CD4-positive, alpha-beta T cell (primary cell): ENCODE results near the gene KCNH2. TPM values are rescaled to one million over a fixed set of nuclear protein-coding genes. Genes with fewer than 3 reads are reported as not detected.

Experiments used
- ATAC-seq: fragments of 200-7000 bp; cut with Tn5 transposase; one replicate; pipeline ENCODE4 v1.10.0; 2022; ENCODE audit warnings: mild to moderate bottlenecking; ENCODE audit not compliant: poor library complexity
- CTCF ChIA-PET: fragments of 350-600 bp; sonication (Branson Sonifier 250); formaldehyde crosslinking; loops from one replicate; lab custom pipeline; 2021; ENCODE audit warnings: antibody characterized with exemption, inconsistent platforms; lab: Charles Lee
- POLR2A ChIA-PET: fragments of 350-600 bp; sonication (Branson Sonifier 250); formaldehyde crosslinking; loops from one replicate; lab custom pipeline; 2021; ENCODE audit warnings: antibody characterized with exemption, inconsistent platforms; lab: Charles Lee
- DNase-seq, 14 experiments: peaks; one replicate each; pipeline ENCODE4 v3.0.0-alpha.2; 2013 to 2020; ENCODE audit warnings: mixed read lengths in 2 of 14
- H3K27ac ChIP-seq, 2 donors: one replicate each; pipeline versions ENCODE4 v1.5.1 to v1.7.0; 2013; ENCODE audit warnings: low read length in 2 of 2, low read depth in 1 of 2, mild to moderate bottlenecking in 1 of 2
- H3K27me3 ChIP-seq, 2 experiments: 1 replicate in 1 of 2; 2 replicates in 1 of 2; pipeline versions ENCODE4 v1.6.1 to v1.7.0; 2013; ENCODE audit warnings: low read length in 2 of 2, control low read depth in 1 of 2, mild to moderate bottlenecking in 1 of 2, moderate library complexity in 1 of 2; ENCODE audit not compliant: insufficient read depth in 2 of 2, control insufficient read depth in 1 of 2
- H3K36me3 ChIP-seq: one replicate; pipeline ENCODE4 v1.6.1; 2013; ENCODE audit warnings: low read length, control low read depth; ENCODE audit not compliant: insufficient read depth
- H3K4me1 ChIP-seq: one replicate; pipeline ENCODE4 v1.6.1; 2013; ENCODE audit warnings: low read length, control low read depth; ENCODE audit not compliant: insufficient read depth
- H3K4me3 ChIP-seq: one replicate; pipeline ENCODE4 v1.5.1; 2013; ENCODE audit warnings: mild to moderate bottlenecking, low read length, moderate library complexity
- H3K9me3 ChIP-seq, 2 experiments: 1 replicate in 1 of 2; 2 replicates in 1 of 2; pipeline versions ENCODE4 v1.6.1 to v1.7.0; 2013; ENCODE audit warnings: low read length in 2 of 2, mild to moderate bottlenecking in 2 of 2, control low read depth in 1 of 2, moderate library complexity in 1 of 2; ENCODE audit not compliant: control insufficient read depth in 1 of 2, insufficient read depth in 1 of 2
- H3K27ac Mint-ChIP-seq: one replicate; pipeline ENCODE4 v1.8.0; 2020; ENCODE audit warnings: mixed read lengths
- H3K27me3 Mint-ChIP-seq: one replicate; pipeline ENCODE4 v1.8.0; 2021; ENCODE audit warnings: mixed read lengths
- H3K36me3 Mint-ChIP-seq: one replicate; pipeline ENCODE4 v1.8.0; 2021; ENCODE audit warnings: low read depth, mixed read lengths
- H3K4me1 Mint-ChIP-seq: one replicate; pipeline ENCODE4 v1.8.0; 2021; ENCODE audit warnings: low read depth, mixed read lengths
- H3K4me3 Mint-ChIP-seq: one replicate; pipeline ENCODE4 v1.8.0; 2020; ENCODE audit warnings: mild to moderate bottlenecking, mixed read lengths
- H3K9me3 Mint-ChIP-seq: one replicate; pipeline ENCODE4 v1.8.0; 2020; ENCODE audit warnings: mixed read lengths
- intact Hi-C, 2 experiments: fragments of 100-400 bp; cut with DNase I in 1 of 2; cut with micrococcal nuclease in 1 of 2; formaldehyde crosslinking; loops; one replicate each; pipeline versions ENCODE4 v1.15.1 to v1.9.0; 2023 to 2025; cut with DNase I, micrococcal nuclease
- total RNA-seq, 174 experiments: library from RNA in 2 of 174; stranded (reverse) in 2 of 174; gene quantifications; one replicate each; pipeline ENCODE4 v1.2.3 and lab custom pipeline; 2021 to 2026
- TF ChIP-seq, protein P1 (sequence below): fragments of 200-600 bp; IDR thresholded peaks from one replicate; pipeline ENCODE4 v1.8.0; 2022; ENCODE audit warnings: antibody characterized with exemption, mild to moderate bottlenecking

KCNH2 gene
- total RNA-seq, 2 experiments from 2014 or later: 1.9 to 2.3 TPM

DNA sequence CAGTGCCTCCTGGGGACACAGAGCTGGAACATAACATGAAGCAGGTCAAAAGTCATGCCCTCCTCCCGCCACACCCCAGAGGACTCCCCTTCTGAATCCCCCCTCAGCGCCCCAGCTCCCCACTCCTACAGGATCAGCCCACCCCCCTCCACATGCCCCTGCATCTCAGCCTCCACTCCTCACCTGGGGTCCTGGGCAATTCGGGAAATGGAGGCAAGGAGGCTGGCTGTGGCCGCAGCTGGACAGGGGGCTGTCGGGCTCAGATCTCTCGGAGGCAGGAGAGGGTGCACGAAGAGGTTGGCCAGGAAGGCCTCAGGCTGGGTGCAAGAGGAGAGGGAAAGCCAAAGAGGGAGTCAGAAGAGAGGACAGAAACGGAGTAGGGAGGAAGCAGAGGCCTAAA is 38.4 kb upstream of the KCNH2 start:
- Mint-ChIP-seq H3K27ac (peak overlapping the region; percentile 83), H3K4me3 (peak overlapping the region; percentile 64), H3K4me1 (peaks cover 76% of the 10 kb centered on the region), H3K27me3 (peaks cover 10% of the 10 kb centered on the region), H3K9me3 (no peaks in the 10 kb centered on the region), H3K36me3 (peaks cover 8% of the 10 kb centered on the region)
- intact Hi-C loops: loop anchor here (1.0 to 10.0 kb wide), 4 partner anchors 30 to 918 kb away; partner anchors contain the start of genes CDK5 (in 2 of the 2) and SLC4A2 (in 2 of the 2)
- DNase-seq (no peak), ATAC-seq (no peak)
- Histone ChIP-seq H3K4me1 (peaks cover 80% of the 10 kb centered on the region), H3K27ac (no peak overlapping the region), H3K4me3 (no peak overlapping the region), H3K9me3 (peaks cover 0 to 6% of the 10 kb centered on the region in 2 experiments), H3K27me3 (peaks cover 4 to 7% of the 10 kb centered on the region in 2 experiments), H3K36me3 (no peaks in the 10 kb centered on the region)
- TF ChIP-seq, protein P1, sequence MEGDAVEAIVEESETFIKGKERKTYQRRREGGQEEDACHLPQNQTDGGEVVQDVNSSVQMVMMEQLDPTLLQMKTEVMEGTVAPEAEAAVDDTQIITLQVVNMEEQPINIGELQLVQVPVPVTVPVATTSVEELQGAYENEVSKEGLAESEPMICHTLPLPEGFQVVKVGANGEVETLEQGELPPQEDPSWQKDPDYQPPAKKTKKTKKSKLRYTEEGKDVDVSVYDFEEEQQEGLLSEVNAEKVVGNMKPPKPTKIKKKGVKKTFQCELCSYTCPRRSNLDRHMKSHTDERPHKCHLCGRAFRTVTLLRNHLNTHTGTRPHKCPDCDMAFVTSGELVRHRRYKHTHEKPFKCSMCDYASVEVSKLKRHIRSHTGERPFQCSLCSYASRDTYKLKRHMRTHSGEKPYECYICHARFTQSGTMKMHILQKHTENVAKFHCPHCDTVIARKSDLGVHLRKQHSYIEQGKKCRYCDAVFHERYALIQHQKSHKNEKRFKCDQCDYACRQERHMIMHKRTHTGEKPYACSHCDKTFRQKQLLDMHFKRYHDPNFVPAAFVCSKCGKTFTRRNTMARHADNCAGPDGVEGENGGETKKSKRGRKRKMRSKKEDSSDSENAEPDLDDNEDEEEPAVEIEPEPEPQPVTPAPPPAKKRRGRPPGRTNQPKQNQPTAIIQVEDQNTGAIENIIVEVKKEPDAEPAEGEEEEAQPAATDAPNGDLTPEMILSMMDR: no peak
- CTCF ChIA-PET: interaction anchor here (1.2 to 4.6 kb wide), 3 partner anchors 9 to 54 kb away, joined by 4 to 39 read pairs (median 5); partner anchors contain the start of gene ABCB8
- POLR2A ChIA-PET: interaction anchor here (1.1 to 4.7 kb wide), 3 partner anchors 7 to 42 kb away, joined by 3 to 50 read pairs (median 4); no protein-coding TSS in a partner anchor

DNA sequence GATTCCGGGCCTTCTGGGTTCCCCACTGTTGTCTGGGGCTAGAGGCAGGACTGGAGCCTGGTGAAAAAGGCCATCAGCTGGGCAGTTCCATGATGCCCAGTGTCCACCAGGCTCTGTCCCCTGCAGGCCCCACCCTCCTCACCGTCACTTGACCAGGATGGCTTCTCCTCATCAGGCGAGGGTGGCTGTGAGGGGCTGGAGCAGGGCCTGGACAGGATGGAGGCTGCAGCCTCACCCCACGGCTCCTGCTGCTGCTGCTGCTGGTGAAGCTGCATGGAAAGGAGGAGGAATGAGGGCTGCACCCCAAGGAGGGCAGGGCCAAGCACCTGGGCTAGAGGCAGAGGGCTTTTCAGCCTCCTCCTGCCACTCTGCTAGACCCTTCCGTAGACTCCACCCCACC is 37.8 kb upstream of the KCNH2 start:
- no peaks in the 10 kb centered on the region for H3K36me3 ChIP-seq
- ATAC-seq (no peak), DNase-seq (no peak)
- peak overlapping the region; percentile 83 for H3K27ac Mint-ChIP-seq
- H3K36me3 Mint-ChIP-seq: peaks cover 8% of the 10 kb centered on the region
- TF ChIP-seq, protein P1: no peak
- peaks cover 4 to 7% of the 10 kb centered on the region in 2 experiments for H3K27me3 ChIP-seq
- H3K4me1 Mint-ChIP-seq: peaks cover 80% of the 10 kb centered on the region
- intact Hi-C loops: loop anchor here (1.0 to 10.0 kb wide), 5 partner anchors 13 to 919 kb away; partner anchors contain the start of genes CDK5 (in 2 of the 2), SLC4A2 (in 2 of the 2) and ABCB8 (in 1 of the 2)
- H3K4me3 Mint-ChIP-seq: peak overlapping the region; percentile 64
- ChIA-PET CTCF (interaction anchor here (1.2 to 4.6 kb wide), 2 partner anchors 12 to 53 kb away, joined by 5 to 39 read pairs; partner anchors contain the start of gene ABCB8), POLR2A (interaction anchor here (1.4 kb wide), 1 partner anchor 42 kb away, joined by 4 read pairs; no protein-coding TSS in a partner anchor)
- H3K4me3 ChIP-seq: no peak overlapping the region
- H3K27me3 Mint-ChIP-seq: peaks cover 9% of the 10 kb centered on the region
- peaks cover 0 to 6% of the 10 kb centered on the region in 2 experiments for H3K9me3 ChIP-seq
- peaks cover 86% of the 10 kb centered on the region for H3K4me1 ChIP-seq
- H3K27ac ChIP-seq: peak overlapping the region; percentile 97 to 99
- no peaks in the 10 kb centered on the region for H3K9me3 Mint-ChIP-seq

DNA sequence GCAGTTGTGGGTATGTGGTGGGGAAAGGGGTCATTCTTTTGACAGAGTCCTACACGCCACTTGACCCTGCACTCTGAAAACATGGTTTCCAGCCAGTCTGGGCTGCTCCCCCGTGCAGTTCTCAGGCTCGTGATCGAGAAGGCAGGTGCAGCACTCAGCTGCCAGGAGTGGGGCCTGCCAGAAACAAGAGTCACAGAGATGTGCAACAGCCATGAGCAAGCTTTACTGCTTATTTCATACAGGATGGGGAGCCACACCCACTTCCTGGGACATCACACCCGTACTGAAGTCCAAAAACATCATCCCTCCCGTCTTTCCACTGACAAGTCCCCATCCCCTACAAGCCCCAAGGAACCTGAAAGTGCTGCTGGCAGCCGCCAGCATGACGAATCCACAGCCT is 36.8 kb upstream of the KCNH2 start:
- Histone ChIP-seq H3K27me3 (no peaks in the 10 kb centered on the region), H3K36me3 (no peaks in the 10 kb centered on the region), H3K9me3 (peaks cover 0 to 6% of the 10 kb centered on the region in 2 experiments), H3K4me1 (peaks cover 96% of the 10 kb centered on the region), H3K4me3 (peak overlapping the region; percentile 72), H3K27ac (peak overlapping the region; percentile 97 to 99)
- peak overlapping the region; percentile 97 for H3K27ac Mint-ChIP-seq
- no peak for ATAC-seq
- H3K4me3 Mint-ChIP-seq: peak overlapping the region; percentile 85
- POLR2A ChIA-PET: interaction anchor here (0.8 to 8.5 kb wide), 9 partner anchors 10 to 45 kb away, joined by 3 to 77 read pairs (median 11); partner anchors contain the start of genes ABCB8, CDK5, NOS3 and SLC4A2
- CTCF ChIA-PET: interaction anchor here (0.6 to 1.4 kb wide), 5 partner anchors 21 to 76 kb away, joined by 3 read pairs; no protein-coding TSS in a partner anchor
- intact Hi-C loops: loop anchor here (1.0 to 10.0 kb wide), 6 partner anchors 13 to 920 kb away; partner anchors contain the start of genes ABCB8 (in 2 of the 2), CDK5 (in 2 of the 2), SLC4A2 (in 2 of the 2) and KCNH2 (in 1 of the 2)
- H3K9me3 Mint-ChIP-seq: no peaks in the 10 kb centered on the region
- peaks cover 8% of the 10 kb centered on the region for H3K36me3 Mint-ChIP-seq
- peak in 10 of 14 experiments; percentile 28 to 71 (median 50) for DNase-seq
- TF ChIP-seq, protein P1: no peak
- H3K4me1 Mint-ChIP-seq: peaks cover 90% of the 10 kb centered on the region
- H3K27me3 Mint-ChIP-seq: no peaks in the 10 kb centered on the region
